Measurements from ENCODE around the gene SKAP1.
A peak's percentile ranks its signal among the peaks of the same experiment; 100 is the strongest.

SKAP1 gene

GRCh38 chr17:48131216-48131824 is 298.7 kb downstream of the SKAP1 start:
- peak; percentile 28 to 34 for DNase-seq

- no peak for DNase-seq
These were observed 300.0 kb downstream of the SKAP1 start for GRCh38 chr17:48129981-48130380.

GRCh38 chr17:48128400-48128799 is 301.6 kb downstream of the SKAP1 start:
- no peak for DNase-seq

- no peak for DNase-seq
These were observed 302.5 kb downstream of the SKAP1 start for GRCh38 chr17:48127371-48128051.

GRCh38 chr17:48126532-48126850 is 303.5 kb downstream of the SKAP1 start:
- DNase-seq: no peak

- no peak for DNase-seq
These were observed 304.0 kb downstream of the SKAP1 start for GRCh38 chr17:48125829-48126531.

- no peak for DNase-seq
These were observed 306.1 kb downstream of the SKAP1 start for GRCh38 chr17:48123776-48124388.

- DNase-seq: no peak
These were observed 306.9 kb downstream of the SKAP1 start for GRCh38 chr17:48123111-48123510.

- DNase-seq: no peak
These were observed 307.4 kb downstream of the SKAP1 start for GRCh38 chr17:48122665-48123045.

GRCh38 chr17:48121923-48122664 is 307.9 kb downstream of the SKAP1 start:
- no peak for DNase-seq

- DNase-seq: peak; percentile 29 to 30
These were observed 316.8 kb downstream of the SKAP1 start for GRCh38 chr17:48113201-48113676.

- no peak for DNase-seq
These were observed 318.1 kb downstream of the SKAP1 start for GRCh38 chr17:48111937-48112241.

- DNase-seq: no peak
These were observed 319.3 kb downstream of the SKAP1 start for GRCh38 chr17:48110761-48111160.

- DNase-seq: peak; percentile 97 to 98
These were observed 322.6 kb downstream of the SKAP1 start, which contains the start of gene SNX11 for GRCh38 chr17:48107137-48108055. Gene SNX11 (plus strand): TSS chr17:48107766. CDS start chr17:48112044, 4,278 bp downstream.

GRCh38 chr17:48106802-48107136 is 323.2 kb downstream of the SKAP1 start:
- DNase-seq: no peak

GRCh38 chr17:48104440-48104839 is 325.6 kb downstream of the SKAP1 start:
- no peak for DNase-seq

- DNase-seq: no peak
These were observed 327.0 kb downstream of the SKAP1 start for GRCh38 chr17:48102798-48103715.

GRCh38 chr17:48102043-48102750 is 327.8 kb downstream of the SKAP1 start:
- DNase-seq: no peak

- peak; percentile 89 to 90 for DNase-seq
These were observed 328.8 kb downstream of the SKAP1 start, which contains the start of gene CBX1 for GRCh38 chr17:48101012-48101720. Gene CBX1 (minus strand): TSS chr17:48101478. CDS start chr17:48077004, 24,474 bp downstream.

Measured in activated CD4-positive, alpha-beta T cell treated with anti-CD3 and anti-CD28 coated beads, Interleukin-2, amount 50 U/mL, for 4 hours (primary cell).